GM12874 (cell line): ENCODE data around the gene HCRT.

Source experiments
- CTCF ChIP-seq: IDR thresholded peaks from 2 replicates; pipeline ENCODE4 v1.5.1; 2011; ENCODE audit warnings: low read depth, mild to moderate bottlenecking, control low read depth, low read length, moderate library complexity; ENCODE audit not compliant: insufficient read depth

HCRT gene

DNA sequence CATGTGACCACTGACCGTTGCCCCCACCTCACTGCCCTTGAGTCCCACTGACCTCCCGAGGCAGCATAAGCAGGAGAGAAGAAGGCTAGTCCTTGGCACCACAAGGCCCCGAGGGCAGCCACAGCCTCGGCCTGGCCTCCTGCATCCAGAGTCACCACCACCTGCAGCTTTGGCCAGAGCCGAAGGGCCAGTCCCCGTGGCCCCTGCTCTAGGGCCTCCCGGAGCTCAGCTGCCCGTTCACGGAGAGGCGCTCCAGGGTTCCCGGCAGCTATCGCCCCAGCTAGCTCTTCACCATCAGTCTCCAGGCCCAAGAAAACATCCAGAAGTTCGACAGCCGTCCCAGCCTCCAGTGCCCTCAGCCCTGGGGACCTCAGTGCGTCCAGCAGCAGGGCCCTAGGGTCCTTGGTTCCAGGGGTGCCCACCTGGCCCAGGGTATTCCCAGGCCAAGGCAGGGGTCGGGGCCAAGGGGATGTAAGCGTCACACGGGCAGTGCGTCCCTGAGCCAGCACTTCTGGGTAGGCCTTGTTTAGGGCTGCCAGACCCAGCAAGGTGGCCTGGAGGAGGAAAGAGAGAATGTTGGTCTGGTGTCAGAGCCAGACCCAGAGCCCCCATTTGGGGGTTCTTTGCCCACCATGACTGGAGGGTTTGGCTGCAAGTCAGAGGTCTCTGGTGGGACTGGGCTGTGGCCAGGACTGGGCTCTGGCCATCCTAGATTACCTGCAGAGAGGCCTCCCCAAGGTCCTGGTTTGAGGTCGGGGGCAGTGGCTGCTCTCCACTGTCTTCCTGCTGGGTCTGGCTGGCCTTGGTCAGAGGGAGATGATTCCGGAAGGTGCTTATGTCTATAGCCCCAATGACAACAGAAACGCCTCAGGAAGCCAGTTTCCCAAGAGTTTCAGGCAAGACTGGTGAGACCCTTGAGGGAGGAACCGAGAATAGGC is 7.2 kb upstream of the HCRT start:
- no peak for TF ChIP-seq CTCF

- TF ChIP-seq CTCF, result no peak
Measured at GRCh38 chr17:42191275-42191608, 6.0 kb upstream of the HCRT start.

DNA sequence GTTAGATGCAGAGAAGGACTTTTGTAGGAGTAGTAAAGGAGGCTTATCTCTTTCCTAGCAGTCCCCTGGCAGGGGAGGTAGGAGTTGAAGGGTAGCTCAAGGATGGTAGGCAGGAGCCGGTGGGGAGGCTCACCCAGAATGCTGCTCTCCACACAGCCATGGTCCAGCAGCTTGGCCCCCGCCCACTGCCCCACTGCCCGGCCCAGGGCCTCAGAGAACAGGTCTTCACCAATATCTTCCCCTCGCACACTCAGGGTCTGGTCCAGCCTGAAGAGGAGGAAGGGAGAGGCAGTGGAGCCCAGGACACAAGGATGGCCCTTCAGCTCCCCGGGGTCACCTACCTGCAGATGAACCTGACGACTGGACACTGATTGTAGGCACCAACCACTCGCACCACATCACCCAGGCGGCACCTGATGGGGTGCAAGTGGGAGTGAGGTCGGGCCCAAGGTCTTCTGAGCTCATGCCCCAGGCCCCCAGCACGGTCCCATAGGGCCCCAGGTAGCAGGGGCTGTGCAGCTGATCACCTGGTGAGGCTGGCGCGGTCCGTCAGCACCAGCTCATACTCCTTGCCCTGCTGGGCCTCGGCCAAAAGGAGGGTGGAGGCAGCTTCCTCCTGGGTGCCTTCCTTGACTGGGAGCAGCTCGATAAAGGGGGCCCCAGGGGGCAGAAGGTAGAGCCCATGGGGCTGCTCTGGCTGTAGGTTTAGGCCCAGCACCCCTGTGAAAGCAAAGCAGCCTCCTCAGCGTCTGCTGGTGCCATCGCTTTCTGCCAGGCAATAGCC is 5.4 kb upstream of the HCRT start:
- no peak for TF ChIP-seq CTCF

- TF ChIP-seq CTCF, result no peak
Measured at GRCh38 chr17:42189651-42189965, 4.4 kb upstream of the HCRT start.

DNA sequence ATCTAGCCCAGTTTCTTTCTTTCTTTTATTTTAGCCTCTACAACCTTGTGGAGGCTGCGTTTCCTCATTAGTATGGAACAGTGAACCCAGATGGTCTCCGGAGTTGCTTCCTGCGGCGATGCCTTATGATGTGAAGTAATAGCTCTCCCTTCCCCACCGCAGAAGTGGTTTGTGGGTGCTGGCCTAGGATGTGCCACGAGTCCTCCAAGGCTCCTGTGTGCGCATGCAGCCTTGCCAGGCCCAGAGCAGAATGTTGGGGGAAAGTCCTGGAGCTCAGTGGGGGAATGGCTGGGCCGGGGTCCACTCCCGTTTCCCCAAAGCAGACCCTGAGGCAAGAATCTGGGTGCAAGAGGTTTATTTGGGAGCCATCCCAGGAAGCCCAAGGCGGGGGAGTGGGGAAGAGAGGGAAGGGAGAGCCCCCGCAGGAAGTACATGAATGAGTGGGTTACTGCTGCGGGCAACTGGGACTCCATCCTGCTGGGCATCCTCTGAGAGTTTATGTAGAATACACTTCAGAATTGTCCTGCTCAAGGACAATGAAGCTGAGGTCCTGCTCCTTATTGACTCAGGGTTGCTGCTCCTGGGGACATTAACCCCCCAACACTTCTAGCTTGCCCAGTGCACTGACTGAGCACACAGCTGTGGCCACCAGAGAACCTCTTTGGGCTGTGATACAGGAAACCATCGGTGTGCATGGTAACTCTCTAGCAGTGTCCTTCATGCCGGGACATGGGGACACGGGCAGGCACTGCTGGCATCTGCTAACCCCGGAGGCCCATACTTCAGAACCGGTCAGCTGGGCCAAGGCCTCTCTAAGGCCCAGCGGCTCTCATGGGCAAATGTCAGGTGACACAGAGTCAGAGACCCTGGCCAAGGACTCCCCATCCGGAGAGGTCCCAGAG is 3.7 kb upstream of the HCRT start:
- no peak for TF ChIP-seq CTCF

DNA sequence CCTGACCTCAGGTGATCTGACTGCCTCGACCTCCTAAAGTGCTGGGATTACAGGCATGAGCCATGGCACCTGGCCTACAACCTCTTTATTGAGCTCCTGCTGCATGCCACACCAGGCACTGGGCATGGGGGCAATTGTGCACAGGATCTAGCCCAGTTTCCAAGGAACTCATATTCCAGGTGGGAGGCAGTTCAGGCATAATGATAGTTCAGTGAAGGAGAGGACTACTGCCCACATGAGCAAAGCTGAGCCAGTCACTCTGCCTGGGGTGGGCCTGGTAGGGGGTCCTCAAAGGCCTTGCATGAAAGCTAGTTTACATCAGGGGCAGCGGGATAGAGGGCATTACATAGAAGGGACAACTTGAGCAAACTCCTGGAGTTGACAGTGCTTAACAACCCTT is 2.6 kb upstream of the HCRT start:
- no peak for TF ChIP-seq CTCF

GRCh38 chr17:42185621-42185930 is 324 bp upstream of the HCRT start:
- TF ChIP-seq CTCF, result no peak
